ENCODE results near the gene RND1. TPM values are rescaled to one million over a fixed set of nuclear protein-coding genes. Genes with fewer than 3 reads are reported as not detected.

RND1 gene
- total and polyA plus RNA-seq, 2 of the 13 experiments (the other 11 are each of a cell fraction or from before 2014, with no cell fraction given) = 1.8 to 1.9 TPM

- no peak for TF ChIP-seq KIAA2018 (CRISPR knock-in tag; IDR thresholded peaks at IDR 0.05; ENCODE audit: borderline replicate concordance)
- peak; percentile 72; the same call in 1 of the 2 replicates for TF ChIP-seq ARID2 (CRISPR knock-in tag; IDR thresholded peaks at IDR 0.05; ENCODE audit: borderline replicate concordance)
- TF ChIP-seq SKIL (CRISPR knock-in tag; IDR thresholded peaks at IDR 0.05; ENCODE audit: borderline replicate concordance) = no peak
- TF ChIP-seq ZNF414 (CRISPR knock-in tag; IDR thresholded peaks at IDR 0.05) = no peak
- TF ChIP-seq NAIF1 (CRISPR knock-in tag; IDR thresholded peaks at IDR 0.05; ENCODE audit: borderline replicate concordance) = no peak
- no peak for TF ChIP-seq ZNF362 (CRISPR knock-in tag; IDR thresholded peaks at IDR 0.05; ENCODE audit: borderline replicate concordance)
- TF ChIP-seq PAX8 (CRISPR knock-in tag; IDR thresholded peaks at IDR 0.05; ENCODE audit: borderline replicate concordance) = no peak
- TF ChIP-seq REPIN1 (CRISPR knock-in tag; IDR thresholded peaks at IDR 0.05; ENCODE audit: borderline replicate concordance, low read depth) = peak; percentile 71; the same call in 1 of the 2 replicates
- TF ChIP-seq ASH2L (IDR thresholded peaks at IDR 0.05; ENCODE audit: insufficient read length, low read depth, low read length) = peak; percentile 39
- TF ChIP-seq ARNT2 (CRISPR knock-in tag; IDR thresholded peaks at IDR 0.05; ENCODE audit: low read depth) = no peak
- no peak for TF ChIP-seq ATF6 (CRISPR knock-in tag; conservative IDR thresholded peaks at IDR 0.05)
- TF ChIP-seq SALL1 (CRISPR knock-in tag; IDR thresholded peaks at IDR 0.05) = peak; percentile 69; the same call in 1 of the 2 replicates
- TF ChIP-seq SKI (IDR thresholded peaks at IDR 0.05; ENCODE audit: partially characterized antibody) = no peak
These were observed at the start of gene RND1 (continued) for GRCh38 chr12:48865281-48866051.

Measured in HepG2 (cell line).